Fibroblast of skin of abdomen (primary cell): ENCODE results near the gene APLNR.

Source experiments
- DNase-seq: peaks from one replicate; pipeline ENCODE4 v3.0.0-alpha.2; 2013

Gene APLNR

GRCh38 chr11:57251491-57252104 lies 14.5 kb upstream of the APLNR start:
- DNase-seq: peak; percentile 24

DNA sequence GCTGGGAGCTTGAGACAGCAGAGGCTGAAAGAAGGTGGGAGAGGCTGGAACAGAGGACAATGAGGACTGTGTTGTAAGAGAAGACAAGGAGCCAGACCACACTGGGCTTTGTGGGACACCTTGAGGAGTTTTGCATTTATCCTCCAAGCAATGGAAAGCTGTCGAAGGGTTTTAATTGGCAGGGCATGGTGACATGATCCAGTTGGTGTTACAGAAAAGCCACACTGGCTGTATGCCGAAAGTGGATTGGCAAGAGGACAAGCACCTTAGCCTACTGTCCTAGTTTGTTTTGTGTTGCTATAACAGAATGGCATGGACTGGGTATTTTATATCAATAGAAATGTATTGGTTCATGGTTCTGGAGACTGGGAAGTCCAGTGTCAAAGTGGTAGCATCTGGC lies 14.0 kb upstream of the APLNR start:
- no peak for DNase-seq

DNA sequence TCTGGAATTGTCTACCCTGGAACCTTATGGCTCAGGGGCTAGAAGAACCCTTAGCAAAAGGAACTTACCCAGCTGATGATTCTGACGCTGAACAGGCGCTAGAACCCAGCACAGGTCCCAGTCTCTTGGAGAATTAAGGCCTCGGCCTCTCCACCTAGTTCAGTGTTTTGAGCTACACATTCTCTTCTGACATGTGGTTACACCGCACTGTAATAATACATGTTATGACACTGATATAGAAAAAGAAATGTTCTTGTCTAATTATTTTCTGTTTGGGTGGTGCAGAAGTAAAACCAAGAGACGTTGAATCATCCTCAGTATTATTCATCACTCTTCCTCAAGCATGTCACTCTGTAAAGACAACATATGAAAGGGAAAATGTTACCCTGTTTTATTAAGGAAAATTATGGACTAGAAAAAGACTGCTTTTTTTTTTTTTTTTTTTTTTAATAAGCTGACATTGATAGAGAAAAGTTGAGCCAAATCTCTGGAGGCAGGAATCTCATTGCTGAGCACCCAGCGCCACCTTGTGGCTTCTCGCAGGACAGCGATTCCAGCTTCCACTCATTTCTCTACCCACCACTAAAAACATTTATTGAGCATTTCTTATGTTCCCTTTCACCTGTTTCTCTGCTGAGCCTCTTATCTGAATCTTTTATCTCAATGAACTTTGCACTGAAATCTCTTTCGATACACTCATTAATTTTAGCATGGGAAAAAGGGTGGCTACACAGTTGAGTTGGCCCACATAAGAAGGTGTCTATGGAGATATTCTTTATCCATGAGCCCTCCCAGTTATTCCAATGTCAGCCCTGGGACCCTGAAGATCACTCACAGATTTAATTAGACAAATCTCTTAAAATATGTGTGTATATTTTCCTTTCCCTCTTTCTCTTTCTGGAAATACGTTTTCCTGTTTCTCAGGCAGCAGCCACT lies 12.6 kb upstream of the APLNR start:
- DNase-seq: peak; percentile 50

DNA sequence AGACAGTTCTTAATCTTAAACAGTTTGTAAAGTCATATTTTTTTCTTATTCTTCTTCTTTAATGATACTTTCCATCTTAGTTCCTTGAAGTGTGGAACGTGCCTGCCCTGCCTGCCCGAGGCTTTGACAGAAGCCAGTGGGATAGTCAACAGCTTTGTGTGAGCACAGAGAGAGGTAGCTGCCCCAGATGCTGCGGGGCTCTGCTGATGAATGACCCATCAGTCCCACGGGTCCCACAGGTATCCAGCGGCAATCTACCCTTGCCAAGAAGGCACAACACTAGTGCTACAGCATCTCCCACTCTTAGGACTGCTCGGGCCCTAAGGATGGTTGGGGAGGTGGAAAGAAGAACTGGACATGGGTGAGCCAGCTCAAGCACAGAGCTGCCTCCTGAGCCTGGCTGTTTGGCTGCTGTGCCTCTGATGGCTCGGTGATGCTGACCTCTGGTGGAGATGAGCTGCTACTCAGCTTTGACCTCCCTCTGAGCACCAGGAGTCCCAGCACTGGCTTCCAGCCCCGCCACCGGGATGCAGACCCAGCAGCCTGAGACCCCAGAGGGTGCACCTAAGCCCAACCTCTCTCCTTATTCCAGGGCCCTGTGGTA lies 11.8 kb upstream of the APLNR start:
- DNase-seq: peak; percentile 69

DNA sequence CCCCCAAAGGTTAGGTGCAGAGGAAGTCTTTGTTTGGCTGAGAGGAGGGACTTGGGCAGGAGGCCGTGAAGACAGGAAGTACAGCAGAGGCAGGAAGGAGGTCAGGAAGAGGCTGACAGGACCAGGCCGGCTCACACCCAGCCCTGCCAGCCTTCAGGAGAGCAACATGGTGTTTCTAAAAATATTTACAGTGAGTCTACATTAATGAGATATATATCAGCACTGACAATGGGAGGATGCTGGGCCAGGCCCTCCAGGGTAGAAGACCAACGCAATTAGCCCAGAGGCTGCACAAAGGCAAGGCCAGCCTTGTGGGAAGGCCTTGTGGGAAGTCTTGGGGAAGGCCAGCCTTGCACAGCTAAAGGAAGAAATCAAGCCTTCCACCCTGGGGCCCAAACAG lies 7.9 kb upstream of the APLNR start:
- DNase-seq: no peak

DNA sequence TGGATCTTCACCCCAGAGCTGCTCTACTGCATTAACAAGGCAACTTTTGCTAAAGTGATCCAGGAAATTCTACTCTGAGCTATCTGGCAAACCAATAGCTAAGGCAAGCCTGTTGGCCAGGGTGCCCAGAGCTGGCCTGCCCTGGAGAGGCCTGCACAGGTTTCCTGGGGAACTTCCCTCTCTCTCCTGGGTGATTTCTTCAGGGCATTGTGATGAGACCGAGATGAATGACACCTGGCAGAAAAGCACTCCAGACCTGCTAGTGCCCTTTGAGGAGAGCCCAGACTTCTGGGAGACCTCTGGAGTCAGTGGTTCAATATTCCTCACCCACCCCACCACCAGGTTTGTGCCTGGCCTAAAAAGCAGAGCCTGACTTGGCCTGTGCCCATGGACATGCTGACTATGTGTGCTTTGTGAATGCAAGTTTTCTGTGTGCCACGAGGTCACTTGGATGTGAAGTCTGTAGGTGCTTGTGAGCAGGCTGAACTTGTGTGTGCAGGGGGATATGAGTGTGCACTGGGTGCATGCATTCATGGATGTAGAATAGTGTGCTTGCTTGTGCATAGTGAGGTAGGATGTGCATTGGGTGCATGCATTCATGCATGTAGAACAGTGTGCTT lies 4.4 kb upstream of the APLNR start:
- DNase-seq: no peak

DNA sequence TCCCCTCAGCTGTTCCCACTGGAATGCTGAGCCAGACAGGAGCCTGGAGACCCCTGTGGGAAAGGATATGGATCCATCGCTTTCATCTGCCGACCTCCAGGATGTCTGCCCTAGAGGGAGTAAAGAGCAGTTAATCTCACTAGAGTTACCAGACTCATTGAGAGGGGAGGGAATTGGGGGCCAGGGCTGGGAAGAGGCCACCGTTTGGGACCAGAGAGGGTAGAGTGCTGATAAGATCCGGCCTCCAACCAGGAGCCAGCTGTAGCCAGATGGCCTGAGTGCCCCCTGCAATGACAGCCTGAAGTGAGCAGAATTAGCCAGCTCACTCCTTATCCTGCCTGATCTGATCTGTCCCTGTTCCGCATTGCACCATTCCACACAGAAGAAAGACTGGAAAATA lies 3.7 kb upstream of the APLNR start:
- no peak for DNase-seq

GRCh38 chr11:57240007-57240406 lies 3.0 kb upstream of the APLNR start:
- no peak for DNase-seq

GRCh38 chr11:57239348-57239747 lies 2.3 kb upstream of the APLNR start:
- DNase-seq: no peak

DNA sequence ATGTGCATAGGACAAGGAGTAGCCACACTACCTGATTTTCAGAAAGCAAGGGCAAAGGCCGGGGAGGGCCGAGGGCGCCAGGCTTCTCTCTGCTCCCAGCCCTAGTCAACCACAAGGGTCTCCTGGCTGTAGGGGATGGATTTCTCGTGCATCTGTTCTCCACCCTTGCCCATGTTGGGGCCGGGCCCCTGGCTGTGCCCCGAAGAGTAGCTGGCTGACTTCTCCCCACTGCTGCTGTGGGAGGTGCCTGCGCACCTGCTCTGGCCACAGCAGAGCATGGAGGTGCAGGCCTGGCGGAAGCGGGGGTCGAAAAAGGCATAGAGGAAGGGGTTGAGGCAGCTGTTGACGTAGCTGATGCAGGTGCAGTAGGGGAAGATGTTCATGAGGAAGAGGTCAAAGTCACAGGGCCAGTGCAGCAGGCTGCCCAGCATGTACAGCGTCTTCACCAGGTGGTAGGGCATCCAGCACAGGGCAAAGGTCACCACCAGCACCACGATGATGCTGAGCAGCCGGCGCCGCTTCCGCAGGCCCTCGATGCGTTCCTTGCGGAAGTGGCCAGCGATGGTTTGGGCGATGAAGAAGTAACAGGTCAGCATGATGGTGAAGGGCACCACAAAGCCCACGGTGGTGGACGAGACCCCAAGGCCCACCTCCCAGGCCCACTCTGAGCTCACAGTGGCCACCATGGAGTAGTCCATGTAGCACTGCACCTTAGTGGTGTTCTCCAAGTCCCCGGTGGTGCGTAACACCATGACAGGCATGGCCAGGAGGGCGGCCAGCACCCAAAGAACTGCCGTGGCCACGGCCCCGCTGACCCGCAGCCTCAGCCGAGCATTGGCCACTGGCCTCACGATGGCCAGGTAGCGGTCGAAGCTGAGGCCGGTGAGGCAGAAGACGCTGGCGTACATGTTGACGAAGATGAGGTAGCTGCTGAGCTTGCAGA lies 1.0 kb downstream of the APLNR start:
- DNase-seq: no peak

DNA sequence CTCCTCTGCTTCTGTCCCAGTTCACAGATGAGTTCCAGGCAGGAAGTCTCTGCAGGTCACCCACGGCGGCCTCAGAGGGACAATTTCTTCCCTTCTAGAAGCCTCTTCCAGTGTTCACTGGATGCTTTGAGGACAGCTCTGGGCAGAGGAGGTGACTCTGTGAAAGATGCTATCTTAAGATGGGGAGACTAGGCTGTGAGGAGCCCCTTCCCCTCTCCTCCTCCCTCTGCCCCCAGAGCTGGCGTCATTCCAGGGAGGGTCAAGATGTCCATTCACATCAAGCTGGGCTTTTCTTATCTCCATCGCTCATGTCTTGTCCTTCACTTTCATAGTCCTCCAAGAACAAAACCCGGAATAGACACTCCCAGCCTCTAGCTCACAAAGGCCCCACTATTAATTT lies 3.3 kb downstream of the APLNR start:
- DNase-seq: no peak

DNA sequence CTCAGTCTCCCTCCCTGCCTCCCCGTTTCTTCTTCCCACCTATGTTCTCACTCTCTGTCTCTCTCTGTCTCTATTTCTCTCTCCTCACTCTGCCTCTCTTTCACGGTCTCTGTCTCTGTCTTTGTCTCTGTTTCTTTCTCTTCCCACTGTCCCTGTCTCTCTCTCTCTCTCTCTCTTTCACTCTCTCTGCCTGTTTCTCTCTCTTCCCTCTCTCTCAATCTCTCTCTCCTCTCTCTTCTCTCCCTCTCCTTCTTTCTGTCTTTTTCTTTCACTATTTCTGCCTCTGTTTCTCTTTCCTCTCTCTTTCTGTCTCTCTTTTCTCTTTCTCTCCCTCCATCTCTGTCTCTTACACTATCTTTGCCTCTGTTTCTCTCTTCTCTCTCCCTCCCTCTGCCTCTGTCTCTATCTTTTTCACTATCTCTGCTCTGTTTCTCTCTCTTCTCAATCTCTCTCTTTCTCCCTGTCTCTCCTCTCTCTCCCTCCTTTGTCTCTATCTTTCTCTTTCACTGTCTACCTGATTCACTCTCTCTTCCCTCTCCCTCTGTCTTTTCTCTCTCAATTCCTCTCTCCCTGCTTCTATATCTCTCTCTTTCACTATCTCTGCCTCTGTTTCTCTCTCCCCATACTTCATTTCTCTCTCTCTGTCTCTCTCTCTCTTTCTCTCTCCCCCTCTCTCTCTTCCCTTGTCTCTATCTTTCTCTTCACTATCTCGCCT lies 5.4 kb downstream of the APLNR start:
- DNase-seq: no peak

DNA sequence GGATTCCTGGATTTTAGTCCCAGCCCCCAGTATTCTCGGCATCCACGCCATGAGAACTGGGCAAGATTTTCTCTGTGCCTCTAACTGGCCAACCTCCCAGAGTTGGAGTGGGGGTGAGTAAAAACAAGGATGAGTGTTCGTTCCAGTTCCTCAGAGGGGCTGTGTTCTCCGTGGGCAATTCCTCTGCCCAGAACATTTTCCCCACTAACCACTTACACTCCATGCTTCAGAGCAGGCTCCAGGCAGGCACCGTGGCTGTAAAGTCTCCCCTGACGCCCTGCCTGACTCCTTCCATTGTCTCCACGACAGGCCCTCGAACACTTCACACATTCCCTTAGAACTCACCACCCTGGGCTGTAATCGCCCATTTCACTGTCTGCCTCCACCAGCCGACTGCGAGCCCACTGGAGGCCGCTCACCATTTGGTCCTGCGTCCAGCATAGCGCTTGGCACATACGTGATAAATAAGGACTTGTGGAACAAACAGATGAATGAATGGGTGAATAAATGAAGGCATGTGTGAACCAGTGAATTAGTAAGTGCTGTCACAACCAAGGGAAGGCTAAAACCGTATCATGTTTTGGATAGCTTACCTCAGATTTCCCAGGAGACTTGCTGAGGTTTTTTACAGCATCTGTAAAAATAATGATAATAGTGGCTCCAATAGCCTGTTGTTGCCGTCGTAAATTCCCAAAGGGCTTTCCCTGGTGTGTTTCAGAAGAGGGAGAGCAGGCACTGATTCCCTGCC lies 6.1 kb downstream of the APLNR start:
- no peak for DNase-seq

- peak; percentile 47 for DNase-seq
Measured at GRCh38 chr11:57230316-57230715, 6.7 kb downstream of the APLNR start.

DNA sequence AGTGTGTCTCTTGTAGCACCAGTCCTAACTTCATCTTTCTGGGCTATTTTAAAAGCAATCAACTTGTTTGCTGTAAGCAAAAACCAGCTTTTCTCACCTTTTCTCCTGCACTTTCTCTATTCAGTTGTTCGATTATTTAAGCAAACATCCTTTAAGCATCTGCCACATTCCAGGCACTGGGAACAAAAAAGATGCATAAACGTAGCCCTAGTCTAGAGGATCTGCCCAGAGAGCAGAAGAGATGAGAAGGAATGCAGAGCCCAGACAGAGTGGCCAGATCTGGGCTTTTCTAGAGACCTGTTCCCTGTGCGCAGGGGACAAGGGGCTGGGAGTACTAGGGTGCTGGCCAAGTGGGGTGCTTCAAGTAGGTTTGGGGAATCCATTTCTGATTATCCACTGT lies 8.4 kb downstream of the APLNR start:
- DNase-seq: no peak

DNA sequence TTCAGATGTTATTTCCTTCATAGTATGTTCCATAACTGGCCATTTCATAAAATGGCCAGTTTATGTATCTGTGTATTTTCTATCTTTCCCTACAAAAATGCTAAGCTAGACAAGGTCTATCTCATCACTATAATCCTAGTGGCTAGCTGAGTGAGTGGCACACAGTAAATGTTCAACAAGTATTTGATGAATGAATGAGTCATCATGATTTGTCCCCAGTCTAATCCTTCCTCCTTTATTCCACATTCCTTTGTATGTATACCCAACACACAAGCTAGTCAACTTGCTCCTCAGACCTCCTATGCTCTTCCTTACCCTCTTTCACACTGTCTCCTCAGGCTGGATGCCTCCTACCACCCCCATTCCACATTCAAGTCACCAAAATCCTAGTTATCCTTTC lies 12.5 kb downstream of the APLNR start:
- peak; percentile 80 for DNase-seq

DNA sequence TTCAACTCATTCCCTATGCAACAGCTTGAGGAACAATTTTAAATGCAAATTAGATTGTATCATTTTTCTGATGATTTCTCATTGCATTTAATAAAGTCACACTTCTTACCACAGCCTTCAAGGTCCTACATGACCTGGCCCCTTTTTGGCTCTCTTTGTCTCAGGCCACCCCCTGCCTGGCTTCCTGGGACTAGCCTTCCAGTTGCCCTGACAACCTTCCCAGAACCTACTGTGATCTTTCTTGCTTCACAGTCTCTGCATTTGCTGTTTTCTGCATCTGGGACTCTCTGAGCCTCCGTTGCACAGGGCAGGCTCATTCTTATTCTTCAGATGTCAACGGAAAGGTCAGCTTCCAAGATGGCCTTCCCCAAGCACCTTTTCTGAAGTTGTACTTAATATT lies 12.9 kb downstream of the APLNR start:
- no peak for DNase-seq

DNA sequence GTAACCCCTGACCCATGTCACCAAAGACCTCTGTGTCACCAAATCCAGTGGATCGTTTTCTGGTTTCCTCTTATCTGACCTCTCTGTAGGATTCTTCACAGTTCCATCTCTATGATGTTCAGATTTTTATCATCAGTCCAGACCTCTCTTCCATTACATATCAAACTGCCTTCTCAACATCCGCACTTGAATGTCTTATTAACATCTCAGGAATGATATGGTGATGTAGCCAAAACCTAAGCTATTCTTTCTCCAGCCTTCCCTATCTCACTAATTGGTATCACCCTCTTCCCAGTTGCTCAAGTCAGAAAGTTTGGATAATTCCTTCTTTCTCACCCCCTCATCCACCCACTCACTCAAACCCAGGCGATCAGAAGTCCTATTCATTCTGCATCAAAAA lies 13.4 kb downstream of the APLNR start:
- DNase-seq: peak; percentile 56

- no peak for DNase-seq
Measured at GRCh38 chr11:57222239-57222638, 14.8 kb downstream of the APLNR start.

DNA sequence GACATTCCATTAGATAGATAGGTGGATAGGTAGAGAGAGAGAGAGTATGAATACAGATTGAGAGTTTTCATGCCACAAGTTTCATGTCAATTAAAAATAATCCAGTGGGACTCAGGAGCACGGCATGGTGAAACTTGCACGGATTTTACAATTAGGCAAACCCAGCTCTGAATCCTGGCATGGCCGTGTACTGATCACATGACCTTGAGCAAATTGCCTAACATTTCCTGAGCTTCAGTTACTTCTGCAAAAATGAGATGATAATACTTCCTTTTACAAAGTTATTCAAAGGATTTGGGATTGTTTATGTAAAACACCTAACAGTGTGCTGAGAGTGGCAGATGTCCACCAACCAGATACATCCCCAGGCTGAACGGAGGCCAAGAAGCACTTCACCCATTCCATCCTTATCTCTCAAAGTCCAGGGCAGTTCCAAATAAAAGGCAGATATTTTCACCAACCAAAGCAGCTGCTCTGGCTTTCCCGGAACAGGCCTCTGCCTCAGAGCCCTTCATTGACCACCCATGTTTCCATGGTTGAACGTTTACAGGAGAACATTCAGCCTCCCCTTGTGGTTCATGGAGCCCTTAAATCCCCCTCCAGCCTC lies 17.9 kb downstream of the APLNR start:
- DNase-seq: no peak
